Measurements from ENCODE around the gene SLCO3A1. TPM values are rescaled to one million over a fixed set of nuclear protein-coding genes. Genes with fewer than 3 reads are reported as not detected.
"Not testable (repeated sequence)": the region's sequence is repeated elsewhere in the genome, so short reads cannot be mapped to it uniquely, and the experiment has no call there.

SLCO3A1 gene
- total RNA-seq, 2 donors from 2014 or later: 21.4 to 27.3 TPM

GRCh38 chr15:91953432-91953831 is 99.9 kb downstream of the SLCO3A1 start:
- TF ChIP-seq, protein P1, sequence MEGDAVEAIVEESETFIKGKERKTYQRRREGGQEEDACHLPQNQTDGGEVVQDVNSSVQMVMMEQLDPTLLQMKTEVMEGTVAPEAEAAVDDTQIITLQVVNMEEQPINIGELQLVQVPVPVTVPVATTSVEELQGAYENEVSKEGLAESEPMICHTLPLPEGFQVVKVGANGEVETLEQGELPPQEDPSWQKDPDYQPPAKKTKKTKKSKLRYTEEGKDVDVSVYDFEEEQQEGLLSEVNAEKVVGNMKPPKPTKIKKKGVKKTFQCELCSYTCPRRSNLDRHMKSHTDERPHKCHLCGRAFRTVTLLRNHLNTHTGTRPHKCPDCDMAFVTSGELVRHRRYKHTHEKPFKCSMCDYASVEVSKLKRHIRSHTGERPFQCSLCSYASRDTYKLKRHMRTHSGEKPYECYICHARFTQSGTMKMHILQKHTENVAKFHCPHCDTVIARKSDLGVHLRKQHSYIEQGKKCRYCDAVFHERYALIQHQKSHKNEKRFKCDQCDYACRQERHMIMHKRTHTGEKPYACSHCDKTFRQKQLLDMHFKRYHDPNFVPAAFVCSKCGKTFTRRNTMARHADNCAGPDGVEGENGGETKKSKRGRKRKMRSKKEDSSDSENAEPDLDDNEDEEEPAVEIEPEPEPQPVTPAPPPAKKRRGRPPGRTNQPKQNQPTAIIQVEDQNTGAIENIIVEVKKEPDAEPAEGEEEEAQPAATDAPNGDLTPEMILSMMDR (IDR thresholded peaks at IDR 0.05): no peak
- H3K9me3 ChIP-seq: no peaks in the 10 kb centered on the region
- no peak overlapping the region for H3K4me3 ChIP-seq
- no peaks in the 10 kb centered on the region for H3K27me3 ChIP-seq
- no peaks in the 10 kb centered on the region for H3K36me3 ChIP-seq
- H3K4me1 ChIP-seq: peaks cover 0 to 42% of the 10 kb centered on the region in 2 donors
- no peak for DNase-seq (ENCODE audit: low spot score)
- H3K27ac ChIP-seq: no peak overlapping the region

GRCh38 chr15:91954292-91954691 is 100.8 kb downstream of the SLCO3A1 start:
- Histone ChIP-seq H3K4me1 (peaks cover 0 to 39% of the 10 kb centered on the region in 2 donors), H3K27ac (no peak overlapping the region), H3K4me3 (no peak overlapping the region), H3K9me3 (no peaks in the 10 kb centered on the region), H3K27me3 (no peaks in the 10 kb centered on the region), H3K36me3 (no peaks in the 10 kb centered on the region)
- TF ChIP-seq, protein P1 (IDR thresholded peaks at IDR 0.05): no peak
- no peak for DNase-seq (ENCODE audit: low spot score)

DNA sequence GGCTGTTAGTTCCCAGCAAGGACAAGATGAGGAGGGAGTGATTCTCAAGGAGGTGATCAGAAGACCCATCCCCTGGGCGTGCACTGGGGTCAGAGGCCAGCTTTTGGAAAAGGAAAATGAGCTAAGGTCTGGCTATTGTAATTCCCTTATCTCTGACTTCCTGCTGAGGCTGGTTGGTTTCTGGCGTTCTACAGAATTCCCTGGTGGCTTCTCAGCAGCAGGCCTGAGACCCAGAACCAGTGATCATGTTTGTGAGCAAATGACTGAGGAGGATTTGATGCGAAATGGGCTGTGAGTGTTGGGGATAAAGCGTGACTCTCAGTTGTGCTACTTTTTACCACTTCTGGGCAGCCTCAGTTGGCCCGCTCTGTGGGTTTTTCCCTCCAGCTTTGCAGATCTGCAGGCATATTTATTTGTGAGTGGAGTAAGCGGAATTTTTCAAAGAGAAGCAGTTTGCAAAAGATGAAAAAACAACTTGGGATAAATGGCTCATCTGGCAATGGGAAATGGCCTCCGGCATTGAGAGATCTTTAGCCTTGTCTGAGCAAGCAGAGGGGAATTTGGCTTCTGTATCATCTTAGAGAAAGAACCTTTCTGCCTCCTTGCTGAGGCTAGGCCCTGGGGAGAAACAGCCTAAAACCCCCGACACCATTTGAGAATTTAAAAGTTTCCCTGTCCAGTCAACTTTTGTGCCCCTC is 102.7 kb downstream of the SLCO3A1 start:
- H3K27ac ChIP-seq: peak overlapping the region; percentile 65 to 68
- H3K36me3 ChIP-seq: no peaks in the 10 kb centered on the region
- DNase-seq (ENCODE audit: low spot score): no peak
- H3K4me1 ChIP-seq: peaks cover 0 to 34% of the 10 kb centered on the region in 2 donors
- H3K4me3 ChIP-seq: no peak overlapping the region
- TF ChIP-seq, protein P1 (IDR thresholded peaks at IDR 0.05): no peak
- no peaks in the 10 kb centered on the region for H3K9me3 ChIP-seq
- no peaks in the 10 kb centered on the region for H3K27me3 ChIP-seq

GRCh38 chr15:91961357-91961756 is 107.8 kb downstream of the SLCO3A1 start:
- Histone ChIP-seq H3K36me3 (no peaks in the 10 kb centered on the region), H3K4me1 (peaks cover 0 to 43% of the 10 kb centered on the region in 2 donors), H3K27ac (no peak overlapping the region), H3K4me3 (no peak overlapping the region), H3K9me3 (no peaks in the 10 kb centered on the region), H3K27me3 (no peaks in the 10 kb centered on the region)
- DNase-seq (ENCODE audit: low spot score): no peak
- TF ChIP-seq, protein P1 (IDR thresholded peaks at IDR 0.05): no peak

DNA sequence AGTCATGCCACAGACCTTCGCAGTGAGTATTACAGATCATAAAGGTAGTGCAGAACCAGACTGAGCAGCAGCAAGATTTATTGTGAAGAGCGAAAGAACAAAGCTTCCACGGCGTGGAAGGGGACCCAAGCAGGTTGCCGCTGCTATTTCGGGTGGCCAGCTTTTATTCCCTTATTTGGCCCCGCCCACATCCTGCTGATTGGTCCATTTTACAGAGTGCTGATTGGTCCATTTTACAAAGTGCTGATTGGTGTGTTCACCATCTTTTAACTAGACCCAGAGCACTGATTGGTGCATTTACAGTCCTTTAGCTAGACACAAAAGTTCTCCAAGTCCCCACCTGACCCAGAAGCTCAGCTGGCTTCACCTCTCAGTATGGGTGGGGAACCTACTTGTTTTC is 110.2 kb downstream of the SLCO3A1 start:
- H3K27ac ChIP-seq; H3K9me3 ChIP-seq; H3K27me3 ChIP-seq; H3K4me3 ChIP-seq; H3K36me3 ChIP-seq; DNase-seq (ENCODE audit: low spot score): not testable (repeated sequence)
- H3K4me1 ChIP-seq: peaks cover 0 to 65% of the 10 kb centered on the region in 2 donors

DNA sequence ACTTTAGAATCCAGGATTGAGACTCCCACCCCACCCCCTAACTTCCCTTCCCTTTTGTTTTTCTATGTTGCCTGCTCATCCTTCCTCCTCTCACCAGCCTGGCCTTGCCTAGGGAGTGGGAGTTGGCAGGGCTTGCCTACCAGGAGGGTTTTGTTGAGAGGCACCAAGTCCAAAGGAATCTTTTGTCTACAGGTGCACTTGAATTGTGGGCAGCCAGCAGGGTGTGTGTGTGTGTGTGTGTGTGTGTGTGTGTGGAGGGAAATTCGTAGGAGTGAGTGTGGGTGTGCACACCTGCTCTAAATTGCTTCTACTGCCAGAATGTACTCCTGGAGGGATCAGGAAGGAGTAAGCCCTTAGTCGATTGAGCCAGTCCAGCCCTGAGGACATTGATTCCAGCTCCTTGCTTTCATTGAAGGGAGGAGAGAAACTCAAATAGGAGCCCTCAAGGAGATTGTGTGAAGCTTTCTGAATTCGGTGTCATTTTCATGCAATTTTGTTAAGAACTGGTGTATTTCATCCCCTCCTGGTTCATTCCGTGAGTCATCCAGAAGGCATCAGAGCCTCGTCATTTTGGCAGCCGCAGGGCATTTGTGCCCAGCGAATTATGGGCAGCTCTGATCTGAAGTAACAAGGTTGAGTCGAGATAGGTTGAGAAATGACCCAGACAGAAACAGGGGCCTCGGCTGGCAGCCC is 112.1 kb downstream of the SLCO3A1 start:
- H3K27me3 ChIP-seq: no peaks in the 10 kb centered on the region
- TF ChIP-seq, protein P1 (IDR thresholded peaks at IDR 0.05): no peak
- H3K9me3 ChIP-seq: no peaks in the 10 kb centered on the region
- H3K27ac ChIP-seq: peak overlapping the region; percentile 54 to 67
- no peak for DNase-seq (ENCODE audit: low spot score)
- H3K36me3 ChIP-seq: no peaks in the 10 kb centered on the region
- H3K4me1 ChIP-seq: peaks cover 0 to 84% of the 10 kb centered on the region in 2 donors
- H3K4me3 ChIP-seq: no peak overlapping the region
